K562 (cell line): ENCODE measurements around the gene NOL8. TPM values are rescaled to one million over a fixed set of nuclear protein-coding genes. Genes with fewer than 3 reads are reported as not detected.

Experiments used
- ATF3 ChIP-seq, 2 experiments: fragments of 450-650 bp in 1 of 2; sonication (generic) in 1 of 2; formaldehyde crosslinking in 1 of 2; IDR thresholded peaks in 1 of 2; conservative IDR thresholded peaks in 1 of 2; 2 replicates each; pipeline versions ENCODE4 v1.6.1 to v1.8.1; 2016 to 2023; ENCODE audit warnings: mild to moderate bottlenecking in 2 of 2, moderate library complexity in 2 of 2, inconsistent platforms in 1 of 2, missing genetic modification reagents in 1 of 2
- C11orf30 ChIP-seq: fragments of 450-650 bp; IDR thresholded peaks from 2 replicates; pipeline ENCODE4 v1.6.1; 2016; ENCODE audit warnings: low read depth, mild to moderate bottlenecking
- CEBPB ChIP-seq: fragments of 450-650 bp; IDR thresholded peaks from 2 replicates; pipeline ENCODE4 v1.6.1; 2016; ENCODE audit warnings: missing genetic modification characterization, missing compliant biosample characterization
- CTCFL ChIP-seq: IDR thresholded peaks from 2 replicates; pipeline ENCODE4 v1.6.1; 2011; ENCODE audit warnings: borderline replicate concordance, low read depth, mild to moderate bottlenecking, moderate library complexity, low read length; ENCODE audit not compliant: insufficient read depth, poor library complexity, severe bottlenecking
- E2F6 ChIP-seq, 2 experiments: IDR thresholded peaks; 2 replicates each; pipeline ENCODE4 v1.6.1; 2011; ENCODE audit warnings: borderline replicate concordance in 1 of 2, control low read depth in 1 of 2, low read depth in 1 of 2, low read length in 1 of 2, mild to moderate bottlenecking in 1 of 2, mixed read lengths in 1 of 2, moderate library complexity in 1 of 2; ENCODE audit not compliant: insufficient read depth in 1 of 2, insufficient read length in 1 of 2, poor library complexity in 1 of 2, severe bottlenecking in 1 of 2; ENCODE audit errors: extremely low read depth in 1 of 2
- ETV1 ChIP-seq: fragments of 450-650 bp; conservative IDR thresholded peaks from 2 replicates; pipeline ENCODE4 v1.6.1; 2016; ENCODE audit warnings: missing genetic modification characterization, control low read depth, low read depth, missing compliant biosample characterization
- FOS ChIP-seq: IDR thresholded peaks from 3 replicates; pipeline ENCODE4 v1.6.1; 2011; ENCODE audit not compliant: insufficient read length; ENCODE audit errors: extremely low read depth
- HDAC1 ChIP-seq, 2 experiments: fragments of 450-650 bp; IDR thresholded peaks; 2 replicates each; pipeline ENCODE4 v1.6.1; 2016 to 2017; ENCODE audit warnings: inconsistent platforms in 1 of 2, mild to moderate bottlenecking in 1 of 2, moderate library complexity in 1 of 2
- POLR2G ChIP-seq: fragments of 200-400 bp; formaldehyde crosslinking; IDR thresholded peaks from 2 replicates; pipeline ENCODE4 v1.6.1; 2017; ENCODE audit warnings: low read depth, mild to moderate bottlenecking, antibody characterized with exemption, low read length, moderate library complexity
- RBFOX2 ChIP-seq: fragments of 200-400 bp; formaldehyde crosslinking; IDR thresholded peaks from 2 replicates; pipeline ENCODE4 v1.6.1; 2017; ENCODE audit warnings: low read depth, mild to moderate bottlenecking, low read length, moderate library complexity
- RBM22 ChIP-seq: fragments of 200-400 bp; formaldehyde crosslinking; IDR thresholded peaks from 2 replicates; pipeline ENCODE4 v1.6.1; 2018; ENCODE audit warnings: low read length, low read depth; ENCODE audit not compliant: poor library complexity, severe bottlenecking
- SIX5 ChIP-seq, 2 experiments: IDR thresholded peaks; 2 replicates each; pipeline ENCODE4 v1.6.1; 2011; ENCODE audit warnings: low read length in 2 of 2, borderline replicate concordance in 1 of 2, low read depth in 1 of 2, mild to moderate bottlenecking in 1 of 2, moderate library complexity in 1 of 2; ENCODE audit not compliant: insufficient read depth in 1 of 2
- SRF ChIP-seq, 2 experiments: fragments of 250-450, 450-650 bp in 1 of 2; sonication (Bioruptor Pico) in 1 of 2; sonication (generic) in 1 of 2; formaldehyde crosslinking; IDR thresholded peaks; 2 replicates each; pipeline versions ENCODE4 v1.5.0 to v1.5.1; 2020 to 2022; ENCODE audit warnings: mild to moderate bottlenecking in 1 of 2, missing genetic modification reagents in 1 of 2
- TSC22D4 ChIP-seq: fragments of 450-650 bp; IDR thresholded peaks from 2 replicates; pipeline ENCODE4 v1.6.1; 2016; ENCODE audit warnings: missing genetic modification characterization, missing biosample characterization, control low read depth
- VEZF1 ChIP-seq: fragments of 200-800 bp; sonication (Bioruptor generic); IDR thresholded peaks from 2 replicates; pipeline ENCODE4 v1.6.1; 2017; ENCODE audit warnings: missing genetic modification characterization, missing compliant biosample characterization
- YY1 ChIP-seq, 3 experiments: IDR thresholded peaks; 2 replicates each; pipeline ENCODE4 v1.6.1; 2011; ENCODE audit warnings: low read length in 2 of 3, mild to moderate bottlenecking in 2 of 3, moderate library complexity in 2 of 3, borderline replicate concordance in 1 of 3, control low read depth in 1 of 3, low read depth in 1 of 3; ENCODE audit not compliant: insufficient read depth in 3 of 3, insufficient replicate concordance in 2 of 3, control insufficient read depth in 1 of 3, insufficient read length in 1 of 3; ENCODE audit errors: extremely low read depth in 1 of 3
- ZC3H8 ChIP-seq: fragments of 450-650 bp; IDR thresholded peaks from 2 replicates; pipeline ENCODE4 v1.6.1; 2017
- ZNF23 ChIP-seq: fragments of 250-450 bp; sonication (Bioruptor Pico); IDR thresholded peaks from 2 replicates; pipeline ENCODE4 v1.4.0; 2020; ENCODE audit warnings: mild to moderate bottlenecking
- polyA plus RNA-seq, 8 experiments: library from polyadenylated mRNA; depleted of rRNA in 4 of 8; stranded (reverse) in 5 of 8; unstranded in 3 of 8; fragments of >200 nt; fragmentation: Nextera tagmentation in 2 of 8; fragmentation: Illumina TruSeq in 1 of 8; extraction: Ambion mirVana in 2 of 8; extraction: Trizol in 1 of 8; gene quantifications; 2 replicates each; pipeline versions ENCODE4 v1.2.1 to v1.2.3, GENCODE V29; 2011 to 2014; ENCODE audit warnings: inconsistent platforms in 1 of 8, missing spikeins in 1 of 8
- total RNA-seq, 7 experiments: library from RNA; depleted of rRNA in 6 of 7; stranded (reverse); fragments of >200 nt in 6 of 7; fragmentation: Illumina TruSeq in 2 of 7; extraction: Trizol in 2 of 7; gene quantifications; 2 replicates each; pipeline versions ENCODE4 v1.2.1 to v1.2.3, GENCODE V29; 2011 to 2021; ENCODE audit warnings: low replicate concordance in 1 of 7

The NOL8 gene
- total and polyA plus RNA-seq, 9 of the 15 experiments (the other 6 are each of a cell fraction or from before 2014, with no cell fraction given), result 51.3 to 91.5 (median 58.7) TPM

GRCh38 chr9:92254381-92255337 lies 70.5 kb downstream of the NOL8 start (continued):
- TF ChIP-seq CTCFL (no peak), RBM22 (peak; percentile 71), C11orf30 (no peak), SIX5 (IDR thresholded peaks at IDR 0.05; ENCODE audit: borderline replicate concordance in 1 of 2, insufficient read depth in 1 of 2, low read depth in 1 of 2, low read length in 2 of 2) (no peak), HDAC1 (IDR thresholded peaks at IDR 0.05) (no peak), TSC22D4 (tag) (no peak), E2F6 (IDR thresholded peaks at IDR 0.05; ENCODE audit: borderline replicate concordance in 1 of 2, extremely low read depth in 1 of 2, insufficient read depth in 1 of 2, insufficient read length in 1 of 2, low read depth in 1 of 2, low read length in 1 of 2, poor library complexity in 1 of 2, severe bottlenecking in 1 of 2) (no peak), FOS (no peak), ATF3 (IDR thresholded peaks at IDR 0.05) (no peak), ATF3 (CRISPR knock-in tag; conservative IDR thresholded peaks at IDR 0.05) (no peak), CEBPB (tag) (no peak), VEZF1 (no peak), RBFOX2 (0 out of 2 replicates have a peak, but pooled peaks have one; percentile 30), ETV1 (tag) (no peak), ZNF23 (CRISPR knock-in tag) (no peak), YY1 (IDR thresholded peaks at IDR 0.05; ENCODE audit: borderline replicate concordance in 1 of 3, control insufficient read depth in 1 of 3, extremely low read depth in 1 of 3, insufficient read depth in 3 of 3, insufficient read length in 1 of 3, insufficient replicate concordance in 2 of 3, low read depth in 1 of 3, low read length in 2 of 3) (no peak), SRF (CRISPR knock-in tag; IDR thresholded peaks at IDR 0.05) (no peak), ZC3H8 (no peak), POLR2G (peak; percentile 56)
